PC-9 (cell line): ENCODE results near the gene SCRN1.

ENCODE experiments used
- EZH2 ChIP-seq: fragments of 200-600 bp; sonication (generic); IDR thresholded peaks from 2 replicates; pipeline ENCODE4 v1.8.0; 2017; ENCODE audit warnings: antibody characterized with exemption, low read depth
- TF ChIP-seq, protein P1 (sequence below): fragments of 200-600 bp; sonication (generic); conservative IDR thresholded peaks from 2 replicates; pipeline ENCODE4 v1.6.1; 2017; ENCODE audit warnings: mixed run types, antibody characterized with exemption, mild to moderate bottlenecking, moderate library complexity

DNA sequence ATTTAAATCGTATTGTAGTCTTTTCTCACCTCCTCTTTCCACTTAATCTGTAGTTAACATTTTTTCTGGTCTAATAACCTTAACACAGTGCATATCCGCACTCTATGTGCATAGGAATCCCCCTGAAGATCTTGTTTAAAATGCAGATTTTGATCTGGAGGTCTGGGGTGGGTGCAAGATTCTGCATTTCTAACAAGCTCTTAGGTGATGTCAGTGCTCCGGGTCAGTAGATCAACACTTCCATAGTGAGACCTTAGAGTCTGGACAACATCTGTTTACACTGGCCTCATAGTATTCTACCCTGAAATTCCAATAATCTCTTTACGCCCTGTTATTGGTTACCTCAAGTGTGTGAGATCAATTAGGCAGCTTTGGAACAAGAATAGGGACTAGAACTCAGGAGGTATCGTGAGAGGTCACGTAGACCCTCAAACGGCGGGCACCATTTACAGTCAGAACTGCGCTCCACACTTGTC, 38.2 kb upstream of the SCRN1 start:
- TF ChIP-seq, protein P1, sequence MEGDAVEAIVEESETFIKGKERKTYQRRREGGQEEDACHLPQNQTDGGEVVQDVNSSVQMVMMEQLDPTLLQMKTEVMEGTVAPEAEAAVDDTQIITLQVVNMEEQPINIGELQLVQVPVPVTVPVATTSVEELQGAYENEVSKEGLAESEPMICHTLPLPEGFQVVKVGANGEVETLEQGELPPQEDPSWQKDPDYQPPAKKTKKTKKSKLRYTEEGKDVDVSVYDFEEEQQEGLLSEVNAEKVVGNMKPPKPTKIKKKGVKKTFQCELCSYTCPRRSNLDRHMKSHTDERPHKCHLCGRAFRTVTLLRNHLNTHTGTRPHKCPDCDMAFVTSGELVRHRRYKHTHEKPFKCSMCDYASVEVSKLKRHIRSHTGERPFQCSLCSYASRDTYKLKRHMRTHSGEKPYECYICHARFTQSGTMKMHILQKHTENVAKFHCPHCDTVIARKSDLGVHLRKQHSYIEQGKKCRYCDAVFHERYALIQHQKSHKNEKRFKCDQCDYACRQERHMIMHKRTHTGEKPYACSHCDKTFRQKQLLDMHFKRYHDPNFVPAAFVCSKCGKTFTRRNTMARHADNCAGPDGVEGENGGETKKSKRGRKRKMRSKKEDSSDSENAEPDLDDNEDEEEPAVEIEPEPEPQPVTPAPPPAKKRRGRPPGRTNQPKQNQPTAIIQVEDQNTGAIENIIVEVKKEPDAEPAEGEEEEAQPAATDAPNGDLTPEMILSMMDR: no peak
- TF ChIP-seq EZH2: no peak
